ENCODE results near the gene NPEPL1. TPM values are rescaled to one million over a fixed set of nuclear protein-coding genes. Genes with fewer than 3 reads are reported as not detected.

NPEPL1 gene
- total RNA-seq, 1 experiment from 2014 or later = 41.9 TPM

- POLR2A ChIA-PET = no interaction called here
- no peak for DNase-seq
- no TSS peak for BruUV-seq (replicated peaks)
- H3K27me3 Mint-ChIP-seq (ENCODE audit: insufficient read depth, unreplicated experiment) = no peaks in the 10 kb centered on the region
- Histone ChIP-seq H3K36me3 (ENCODE audit: control insufficient read depth, insufficient read depth, low read length) (no peaks in the 10 kb centered on the region), H3K4me3 (ENCODE audit: low read depth, low read length) (no peak overlapping the region), H3K9me3 (no peaks in the 10 kb centered on the region), H3K27me3 (replicated peaks; ENCODE audit: control insufficient read depth, insufficient read depth, low read length) (no peaks in the 10 kb centered on the region), H3K4me1 (no peaks in the 10 kb centered on the region)
- H3K27ac Mint-ChIP-seq (ENCODE audit: unreplicated experiment) = no peak overlapping the region
- H3K4me3 Mint-ChIP-seq (ENCODE audit: unreplicated experiment) = no peak overlapping the region
- no peaks in the 10 kb centered on the region for H3K9me3 Mint-ChIP-seq (ENCODE audit: unreplicated experiment)
- peaks cover 13% of the 10 kb centered on the region for H3K36me3 Mint-ChIP-seq (ENCODE audit: insufficient read depth, unreplicated experiment)
- TF ChIP-seq CTCF (IDR thresholded peaks at IDR 0.05; ENCODE audit: insufficient read depth in 1 of 2, low read depth in 1 of 2, low read length in 1 of 2, severe bottlenecking in 1 of 2, unreplicated experiment in 1 of 2) = no peak
- CTCF ChIA-PET = no interaction called here
- intact Hi-C loops (cut with micrococcal nuclease; ENCODE audit: unreplicated experiment) = no loop called here
- H3K4me1 Mint-ChIP-seq (ENCODE audit: low read depth, unreplicated experiment) = no peaks in the 10 kb centered on the region
These were observed 15.8 kb downstream of the NPEPL1 start for GRCh38 chr20:58708246-58708931.

GRCh38 chr20:58709013-58709702 lies 16.6 kb downstream of the NPEPL1 start:
- intact Hi-C loops (cut with micrococcal nuclease; ENCODE audit: unreplicated experiment) = no loop called here
- no peaks in the 10 kb centered on the region for H3K27me3 ChIP-seq (replicated peaks; ENCODE audit: control insufficient read depth, insufficient read depth, low read length)
- BruUV-seq (replicated peaks) = no TSS peak
- POLR2A ChIA-PET = no interaction called here
- no peak overlapping the region for H3K4me3 ChIP-seq (ENCODE audit: low read depth, low read length)
- H3K4me1 ChIP-seq = no peaks in the 10 kb centered on the region
- CTCF ChIA-PET = no interaction called here
- peak in 1 of 2 experiments; percentile 33 for DNase-seq
- Mint-ChIP-seq H3K27me3 (ENCODE audit: insufficient read depth, unreplicated experiment) (no peaks in the 10 kb centered on the region), H3K4me1 (ENCODE audit: low read depth, unreplicated experiment) (no peaks in the 10 kb centered on the region), H3K27ac (ENCODE audit: unreplicated experiment) (no peak overlapping the region), H3K36me3 (ENCODE audit: insufficient read depth, unreplicated experiment) (peaks cover 9% of the 10 kb centered on the region), H3K9me3 (ENCODE audit: unreplicated experiment) (no peaks in the 10 kb centered on the region), H3K4me3 (ENCODE audit: unreplicated experiment) (no peak overlapping the region)
- H3K36me3 ChIP-seq (ENCODE audit: control insufficient read depth, insufficient read depth, low read length) = no peaks in the 10 kb centered on the region
- TF ChIP-seq CTCF (IDR thresholded peaks at IDR 0.05; ENCODE audit: insufficient read depth in 1 of 2, low read depth in 1 of 2, low read length in 1 of 2, severe bottlenecking in 1 of 2, unreplicated experiment in 1 of 2) = no peak
- no peaks in the 10 kb centered on the region for H3K9me3 ChIP-seq

GRCh38 chr20:58709703-58710039 lies 17.1 kb downstream of the NPEPL1 start:
- Mint-ChIP-seq H3K4me1 (ENCODE audit: low read depth, unreplicated experiment) (no peaks in the 10 kb centered on the region), H3K4me3 (ENCODE audit: unreplicated experiment) (no peak overlapping the region), H3K27me3 (ENCODE audit: insufficient read depth, unreplicated experiment) (no peaks in the 10 kb centered on the region), H3K36me3 (ENCODE audit: insufficient read depth, unreplicated experiment) (peaks cover 10% of the 10 kb centered on the region), H3K27ac (ENCODE audit: unreplicated experiment) (no peak overlapping the region), H3K9me3 (ENCODE audit: unreplicated experiment) (no peaks in the 10 kb centered on the region)
- TF ChIP-seq CTCF (IDR thresholded peaks at IDR 0.05; ENCODE audit: insufficient read depth in 1 of 2, low read depth in 1 of 2, low read length in 1 of 2, severe bottlenecking in 1 of 2, unreplicated experiment in 1 of 2) = no peak
- intact Hi-C loops (cut with micrococcal nuclease; ENCODE audit: unreplicated experiment) = no loop called here
- Histone ChIP-seq H3K4me3 (ENCODE audit: low read depth, low read length) (no peak overlapping the region), H3K36me3 (ENCODE audit: control insufficient read depth, insufficient read depth, low read length) (no peaks in the 10 kb centered on the region), H3K27me3 (replicated peaks; ENCODE audit: control insufficient read depth, insufficient read depth, low read length) (no peaks in the 10 kb centered on the region), H3K9me3 (no peaks in the 10 kb centered on the region), H3K4me1 (no peaks in the 10 kb centered on the region)
- ChIA-PET POLR2A (interaction anchor here (0.7 kb wide), 1 partner anchor 16 kb away, joined by 9 read pairs; no protein-coding TSS in a partner anchor), CTCF (no interaction called here)
- BruUV-seq (replicated peaks) = no TSS peak
- no peak for DNase-seq

Measured in Caco-2 (cell line).